DND-41 (cell line): ENCODE results near the gene FOXL2.
A peak's percentile ranks its signal among the peaks of the same experiment; 100 is the strongest.

Experiments used
- CTCF ChIP-seq: IDR thresholded peaks from 2 replicates; pipeline ENCODE4 v1.5.1; 2012; ENCODE audit warnings: borderline replicate concordance, low read length, moderate library complexity, mild to moderate bottlenecking; ENCODE audit not compliant: poor library complexity, severe bottlenecking; ENCODE audit errors: extremely low read depth
- EZH2 ChIP-seq: IDR thresholded peaks from 3 replicates; pipeline ENCODE4 v1.6.1; 2012; ENCODE audit warnings: borderline replicate concordance, low read depth, mild to moderate bottlenecking, moderate library complexity, low read length, inconsistent platforms; ENCODE audit not compliant: severe bottlenecking

- TF ChIP-seq CTCF, result peak; percentile 86
- TF ChIP-seq EZH2, result no peak
Observed at GRCh38 chr3:138915503-138916498, 31.1 kb downstream of the FOXL2 start.
